ENCODE results near the gene NAMPT. TPM values are rescaled to one million over a fixed set of nuclear protein-coding genes. Genes with fewer than 3 reads are reported as not detected.

NAMPT gene
- total and polyA plus RNA-seq, 9 of the 15 experiments (the other 6 are each of a cell fraction or from before 2014, with no cell fraction given), result 41.1 to 160 (median 106) TPM

- no peak for FAIRE-seq
- ChIA-PET CTCF (ENCODE audit: low intra/inter-chr PET ratio) (no interaction called here), POLR2A (interaction anchor here (1.0 kb wide), 1 partner anchor 14 kb away, joined by 3 read pairs; no protein-coding TSS in a partner anchor)
- no TSS peak for BruUV-seq (replicated peaks)
- Histone ChIP-seq H3K9me3 (replicated peaks; ENCODE audit: control insufficient read depth, insufficient read depth, low read depth, low read length) (peaks cover 5% of the 10 kb centered on the region; the same call in 1 of the 2 replicates), H3K79me2 (ENCODE audit: control insufficient read depth, insufficient read depth, low read length) (no peaks in the 10 kb centered on the region), H3K27me3 (ENCODE audit: control insufficient read depth in 2 of 2, insufficient read depth in 2 of 2, low read length in 2 of 2) (no peaks in the 10 kb centered on the region), H3K27ac (ENCODE audit: extremely low read depth, low read depth, low read length) (no peak overlapping the region), H3K36me3 (ENCODE audit: control insufficient read depth, insufficient read depth, low read length) (peaks cover 18% of the 10 kb centered on the region), H3K9ac (ENCODE audit: insufficient read depth in 1 of 2, low read depth in 2 of 2, low read length in 2 of 2) (no peak overlapping the region), H3K4me1 (replicated peaks in 1 of 2; ENCODE audit: control insufficient read depth in 2 of 2, insufficient read depth in 2 of 2, low read length in 2 of 2) (no peaks in the 10 kb centered on the region), H3K4me3 (no peak overlapping the region), H2AFZ (ENCODE audit: low read depth, low read length) (no peak overlapping the region), H3K9me1 (ENCODE audit: control insufficient read depth, insufficient read depth, low read length) (no peaks in the 10 kb centered on the region), H4K20me1 (replicated peaks; ENCODE audit: control insufficient read depth, insufficient read depth, low read length) (no peaks in the 10 kb centered on the region), H3K4me2 (ENCODE audit: insufficient read depth, low read length) (no peak overlapping the region)
- peak in 2 of 4 experiments; percentile 22 to 36 for DNase-seq (ENCODE audit: extremely low read depth in 1 of 4, low spot score in 3 of 4)
- 8% methylated on average over 2 of the region's 2 CpGs for WGBS (ENCODE audit: insufficient coverage, low coverage, missing lambda C conversion rate)
- peak; percentile 60 for ATAC-seq
- intact Hi-C loops (cut with micrococcal nuclease), result no loop called here
- in situ Hi-C loops (cut with MboI), result no loop called here
- 0 out of 2 replicates have a peak, but pooled peaks have one; percentile 8 for TF ChIP-seq SMAD4 (CRISPR knock-in tag; conservative IDR thresholded peaks at IDR 0.05)
- TF ChIP-seq FOXJ2 (tag; IDR thresholded peaks at IDR 0.05), result 0 out of 2 replicates have a peak, but pooled peaks have one; percentile 59
- TF ChIP-seq FOXJ3 (CRISPR knock-in tag; IDR thresholded peaks at IDR 0.05), result no peak
- TF ChIP-seq LCOR (CRISPR knock-in tag; IDR thresholded peaks at IDR 0.05), result no peak
- TF ChIP-seq SMARCA4 (IDR thresholded peaks at IDR 0.05), result peak; percentile 45; the same call in 1 of the 2 replicates
- TF ChIP-seq, protein P1, sequence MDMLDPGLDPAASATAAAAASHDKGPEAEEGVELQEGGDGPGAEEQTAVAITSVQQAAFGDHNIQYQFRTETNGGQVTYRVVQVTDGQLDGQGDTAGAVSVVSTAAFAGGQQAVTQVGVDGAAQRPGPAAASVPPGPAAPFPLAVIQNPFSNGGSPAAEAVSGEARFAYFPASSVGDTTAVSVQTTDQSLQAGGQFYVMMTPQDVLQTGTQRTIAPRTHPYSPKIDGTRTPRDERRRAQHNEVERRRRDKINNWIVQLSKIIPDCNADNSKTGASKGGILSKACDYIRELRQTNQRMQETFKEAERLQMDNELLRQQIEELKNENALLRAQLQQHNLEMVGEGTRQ (CRISPR knock-in tag; IDR thresholded peaks at IDR 0.05), result peak; percentile 58
- TF ChIP-seq ZNF75A (CRISPR knock-in tag; IDR thresholded peaks at IDR 0.05), result peak; percentile 87
- TF ChIP-seq ATF1 (CRISPR knock-in tag; IDR thresholded peaks at IDR 0.05), result no peak
- peak; percentile 74 for TF ChIP-seq ATF1 (tag; IDR thresholded peaks at IDR 0.05)
- no peak for TF ChIP-seq ZNF780A (CRISPR knock-in tag; IDR thresholded peaks at IDR 0.05)
- 0 out of 2 replicates have a peak, but pooled peaks have one; percentile 19 for TF ChIP-seq ADNP (tag; IDR thresholded peaks at IDR 0.05)
- peak in 1 of 2 experiments; percentile 49; a peak in 1 of 4 replicates for TF ChIP-seq TEAD1 (CRISPR knock-in tag; IDR thresholded peaks at IDR 0.05)
- TF ChIP-seq HNRNPL (IDR thresholded peaks at IDR 0.05; ENCODE audit: low read depth, low read length), result no peak
- no peak for TF ChIP-seq CBX2 (IDR thresholded peaks at IDR 0.05; ENCODE audit: insufficient read depth, low read length, poor library complexity, severe bottlenecking)
- TF ChIP-seq HDAC2 (IDR thresholded peaks at IDR 0.05), result no peak
- TF ChIP-seq, protein P2, sequence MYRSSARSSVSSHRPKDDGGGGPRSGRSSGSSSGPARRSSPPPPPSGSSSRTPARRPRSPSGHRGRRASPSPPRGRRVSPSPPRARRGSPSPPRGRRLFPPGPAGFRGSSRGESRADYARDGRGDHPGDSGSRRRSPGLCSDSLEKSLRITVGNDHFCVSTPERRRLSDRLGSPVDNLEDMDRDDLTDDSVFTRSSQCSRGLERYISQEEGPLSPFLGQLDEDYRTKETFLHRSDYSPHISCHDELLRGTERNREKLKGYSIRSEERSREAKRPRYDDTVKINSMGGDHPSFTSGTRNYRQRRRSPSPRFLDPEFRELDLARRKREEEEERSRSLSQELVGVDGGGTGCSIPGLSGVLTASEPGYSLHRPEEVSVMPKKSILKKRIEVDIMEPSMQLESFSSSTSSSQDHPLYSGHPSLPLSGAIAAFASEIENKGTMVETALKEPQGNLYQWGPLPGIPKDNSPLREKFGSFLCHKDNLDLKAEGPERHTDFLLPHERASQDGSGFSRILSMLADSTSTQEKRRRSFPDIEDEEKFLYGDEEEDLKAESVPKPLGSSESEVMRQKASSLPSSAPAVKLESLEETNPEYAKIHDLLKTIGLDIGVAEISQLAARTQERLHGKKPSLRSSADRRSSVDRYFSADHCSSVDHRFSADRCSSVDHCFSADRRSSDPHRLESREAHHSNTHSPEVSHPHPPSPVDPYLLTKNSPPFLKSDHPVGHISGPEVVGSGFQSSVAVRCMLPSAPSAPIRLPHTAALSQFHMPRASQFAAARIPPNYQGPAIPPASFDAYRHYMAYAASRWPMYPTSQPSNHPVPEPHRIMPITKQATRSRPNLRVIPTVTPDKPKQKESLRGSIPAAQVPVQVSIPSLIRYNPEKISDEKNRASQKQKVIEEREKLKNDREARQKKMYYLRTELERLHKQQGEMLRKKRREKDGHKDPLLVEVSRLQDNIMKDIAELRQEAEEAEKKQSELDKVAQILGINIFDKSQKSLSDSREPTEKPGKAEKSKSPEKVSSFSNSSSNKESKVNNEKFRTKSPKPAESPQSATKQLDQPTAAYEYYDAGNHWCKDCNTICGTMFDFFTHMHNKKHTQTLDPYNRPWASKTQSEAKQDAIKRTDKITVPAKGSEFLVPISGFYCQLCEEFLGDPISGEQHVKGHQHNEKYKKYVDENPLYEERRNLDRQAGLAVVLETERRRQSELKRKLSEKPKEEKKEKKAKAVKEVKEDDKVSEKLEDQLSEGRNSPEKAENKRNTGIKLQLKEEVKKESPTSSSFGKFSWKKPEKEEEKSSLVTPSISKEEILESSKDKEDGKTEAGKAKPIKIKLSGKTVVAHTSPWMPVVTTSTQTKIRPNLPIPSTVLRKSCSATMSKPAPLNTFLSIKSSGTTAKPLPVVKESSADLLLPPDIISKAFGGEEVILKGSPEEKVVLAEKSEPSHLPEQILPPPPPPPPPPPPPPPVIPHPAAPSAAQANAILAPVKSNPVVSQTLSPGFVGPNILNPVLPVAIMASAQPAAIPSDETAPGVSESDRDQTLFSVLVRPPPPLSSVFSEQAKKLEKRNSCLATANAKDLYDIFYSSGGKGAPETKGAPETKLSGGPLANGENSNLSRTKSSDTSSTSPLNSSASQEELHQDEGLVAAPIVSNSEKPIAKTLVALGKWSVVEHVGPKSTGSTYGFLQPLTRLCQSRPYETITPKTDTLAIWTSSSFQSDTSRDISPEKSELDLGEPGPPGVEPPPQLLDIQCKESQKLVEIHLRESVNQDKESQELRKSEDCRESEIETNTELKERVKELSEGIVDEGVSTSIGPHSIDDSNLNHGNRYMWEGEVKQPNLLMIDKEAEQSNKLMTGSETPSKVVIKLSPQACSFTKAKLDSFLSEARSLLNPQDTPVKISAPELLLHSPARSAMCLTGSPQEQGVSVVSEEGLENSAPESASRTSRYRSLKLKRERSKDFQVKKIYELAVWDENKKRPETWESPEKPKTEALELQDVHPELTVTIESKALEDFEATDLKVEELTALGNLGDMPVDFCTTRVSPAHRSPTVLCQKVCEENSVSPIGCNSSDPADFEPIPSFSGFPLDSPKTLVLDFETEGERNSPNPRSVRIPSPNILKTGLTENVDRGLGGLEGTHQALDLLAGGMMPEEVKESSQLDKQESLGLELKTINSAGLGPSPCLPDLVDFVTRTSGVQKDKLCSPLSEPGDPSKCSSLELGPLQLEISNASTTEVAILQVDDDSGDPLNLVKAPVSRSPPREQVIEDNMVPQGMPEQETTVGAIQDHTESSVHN (IDR thresholded peaks at IDR 0.05; ENCODE audit: borderline replicate concordance in 1 of 2, low read depth in 1 of 2), result peak in 1 of 2 experiments; percentile 60; a peak in 2 of 4 replicates
Observed at GRCh38 chr7:106243893-106244292, 40.9 kb downstream of the NAMPT start.

Data from K562 (cell line).